ENCODE data around the gene COL1A2. TPM values are rescaled to one million over a fixed set of nuclear protein-coding genes. Genes with fewer than 3 reads are reported as not detected.

The COL1A2 gene
- polyA plus RNA-seq, 6 donors from 2014 or later, result 0.41 TPM; not detected in 5

DNA sequence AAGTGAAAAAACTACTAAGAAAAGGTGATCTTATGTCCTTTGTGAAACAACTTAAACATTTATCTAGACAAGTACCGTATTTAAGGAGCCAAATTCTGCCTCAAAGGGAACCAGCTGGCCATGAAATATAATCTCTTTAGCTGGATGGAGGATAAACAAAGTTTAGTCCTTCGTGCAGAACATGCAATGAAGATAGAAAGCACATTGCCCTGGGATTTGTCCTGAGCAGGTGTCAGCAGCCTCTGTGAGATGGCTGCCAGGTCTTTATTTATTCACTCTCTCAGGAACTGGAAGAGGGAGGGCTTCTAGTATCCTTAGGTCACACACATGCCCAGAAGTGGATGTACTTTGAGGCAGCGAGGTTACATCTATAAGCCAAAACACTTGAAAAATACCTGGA, 57.5 kb downstream of the COL1A2 start:
- H3K27ac Mint-ChIP-seq, result no peak overlapping the region
- H3K36me3 Mint-ChIP-seq, result no peaks in the 10 kb centered on the region
- no peaks in the 10 kb centered on the region for H3K9me3 Mint-ChIP-seq
- DNase-seq (no peak), ATAC-seq (ENCODE audit: low read depth in 2 of 2) (no peak)
- no peak overlapping the region for H3K4me3 Mint-ChIP-seq
- H3K4me1 Mint-ChIP-seq, result no peaks in the 10 kb centered on the region
- peaks cover 0 to 9% (median 8%) of the 10 kb centered on the region in 3 donors for H3K27me3 Mint-ChIP-seq

DNA sequence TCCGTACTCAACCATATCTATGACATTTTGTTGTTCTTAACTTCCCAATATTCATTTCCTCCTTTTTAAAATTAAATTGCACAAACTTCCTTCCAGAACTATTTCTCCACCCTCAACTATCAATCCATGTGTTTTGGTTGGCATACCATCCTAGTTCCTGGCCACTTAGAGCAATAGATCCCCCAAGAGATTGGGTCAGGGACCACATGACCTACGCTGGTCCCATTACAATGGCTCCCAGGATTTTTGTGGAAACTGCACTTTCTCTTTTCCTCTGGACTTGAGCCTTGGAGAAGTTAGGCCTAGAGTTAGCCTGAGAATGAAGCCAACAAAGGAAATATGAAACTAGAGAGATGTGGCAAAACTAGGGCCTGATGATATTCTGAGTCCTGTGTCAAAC, 59.2 kb downstream of the COL1A2 start:
- Mint-ChIP-seq H3K4me1 (no peaks in the 10 kb centered on the region), H3K27me3 (peaks cover 0 to 9% (median 8%) of the 10 kb centered on the region in 3 donors), H3K27ac (no peak overlapping the region), H3K36me3 (no peaks in the 10 kb centered on the region), H3K4me3 (no peak overlapping the region), H3K9me3 (no peaks in the 10 kb centered on the region)
- ATAC-seq (ENCODE audit: low read depth in 2 of 2) (no peak), DNase-seq (no peak)

DNA sequence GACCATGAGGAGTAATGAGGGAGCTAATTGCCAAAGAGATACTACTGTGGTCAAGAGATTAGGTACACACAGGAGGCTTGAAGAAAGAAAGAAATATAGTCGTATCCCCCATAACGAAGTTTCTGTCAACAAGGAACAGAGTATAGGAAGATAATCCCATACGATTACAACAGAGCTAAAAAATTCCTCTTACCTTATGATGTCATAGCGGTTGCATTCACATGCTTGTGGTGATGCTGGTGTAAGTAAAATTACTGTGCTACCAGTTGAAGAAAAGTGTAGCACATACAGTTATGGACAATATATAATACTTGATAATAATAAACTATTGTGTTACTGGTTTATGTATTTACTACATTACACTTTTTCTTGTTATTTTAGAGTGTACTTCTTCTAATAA, 63.3 kb downstream of the COL1A2 start:
- no peak overlapping the region for H3K4me3 Mint-ChIP-seq
- no peak for ATAC-seq (ENCODE audit: low read depth in 2 of 2)
- no peak overlapping the region for H3K27ac Mint-ChIP-seq
- no peaks in the 10 kb centered on the region for H3K36me3 Mint-ChIP-seq
- H3K27me3 Mint-ChIP-seq, result peaks cover 0 to under 1% (median 0%) of the 10 kb centered on the region in 3 donors
- no peaks in the 10 kb centered on the region for H3K4me1 Mint-ChIP-seq
- no peak for DNase-seq
- no peaks in the 10 kb centered on the region for H3K9me3 Mint-ChIP-seq

DNA sequence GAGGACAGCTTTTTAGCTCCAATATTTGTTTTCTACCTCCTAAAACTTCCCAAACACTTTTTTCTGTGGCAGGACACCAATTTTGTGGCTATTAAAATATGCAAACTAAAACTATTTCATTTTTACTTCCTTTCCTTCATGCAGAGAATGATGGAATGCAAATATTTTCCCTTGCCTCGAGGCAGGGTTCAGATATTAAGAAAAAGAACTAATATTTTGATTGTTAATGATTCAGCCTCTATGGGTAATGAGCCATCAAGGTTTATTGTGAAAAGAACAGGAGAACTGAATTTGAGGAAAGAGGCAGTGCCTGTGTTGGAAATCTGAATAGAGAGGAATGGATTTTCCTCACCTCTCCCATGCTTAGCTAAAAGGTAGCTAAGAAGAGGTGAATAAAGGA, 71.8 kb downstream of the COL1A2 start:
- Mint-ChIP-seq H3K27ac (no peak overlapping the region), H3K27me3 (peaks cover 0 to 13% (median 9%) of the 10 kb centered on the region in 3 donors), H3K9me3 (peaks cover 0 to 8% (median 6%) of the 10 kb centered on the region in 7 donors), H3K36me3 (no peaks in the 10 kb centered on the region), H3K4me1 (no peaks in the 10 kb centered on the region), H3K4me3 (no peak overlapping the region)
- DNase-seq, result no peak
- ATAC-seq (ENCODE audit: low read depth in 2 of 2), result no peak

DNA sequence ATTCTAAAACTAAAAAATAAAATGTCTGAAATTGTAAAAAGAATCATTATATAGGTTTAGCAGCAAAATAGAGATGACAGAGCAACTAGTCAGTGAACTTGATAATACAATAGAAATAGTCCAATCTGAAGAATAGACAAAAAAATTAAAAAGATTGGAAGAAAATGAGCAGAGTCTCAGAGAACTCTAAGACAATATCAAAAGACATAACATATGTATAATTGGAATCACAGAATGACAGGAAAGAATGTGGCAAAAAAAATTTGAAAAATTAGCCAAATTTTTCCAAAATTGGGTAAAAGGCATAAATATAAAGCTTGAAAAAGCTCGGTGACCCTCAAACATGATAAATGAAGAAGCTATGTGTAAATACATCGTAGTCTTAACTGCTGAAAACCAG, 76.9 kb downstream of the COL1A2 start:
- ATAC-seq (ENCODE audit: low read depth in 2 of 2) (no peak), DNase-seq (no peak)
- Mint-ChIP-seq H3K9me3 (peaks cover 0 to 15% (median 8%) of the 10 kb centered on the region in 7 donors), H3K4me1 (no peaks in the 10 kb centered on the region), H3K27ac (no peak overlapping the region), H3K4me3 (no peak overlapping the region), H3K36me3 (no peaks in the 10 kb centered on the region), H3K27me3 (peaks cover 9 to 20% (median 14%) of the 10 kb centered on the region in 3 donors)

DNA sequence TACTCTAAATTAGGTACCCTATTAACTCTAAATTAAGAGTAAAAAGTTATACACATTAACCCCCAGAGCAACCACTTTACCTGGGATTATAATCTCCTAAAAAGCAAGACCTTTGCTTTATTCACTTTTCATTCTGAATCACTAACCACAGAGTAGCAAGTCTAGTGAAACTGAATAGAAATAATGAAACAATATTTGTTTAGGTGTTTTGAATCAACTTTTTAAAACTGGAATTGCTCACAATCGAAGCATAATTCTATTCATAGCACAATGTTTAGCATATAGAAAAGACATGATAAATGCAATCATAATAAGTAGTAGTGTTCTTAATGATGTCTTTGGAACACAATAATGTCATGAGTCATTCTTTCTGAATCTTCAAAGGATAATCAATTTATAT, 77.9 kb downstream of the COL1A2 start:
- Mint-ChIP-seq H3K27ac (no peak overlapping the region), H3K27me3 (peaks cover 9 to 16% (median 14%) of the 10 kb centered on the region in 3 donors), H3K36me3 (no peaks in the 10 kb centered on the region), H3K9me3 (peaks cover 0 to 15% (median 8%) of the 10 kb centered on the region in 7 donors), H3K4me3 (no peak overlapping the region), H3K4me1 (no peaks in the 10 kb centered on the region)
- DNase-seq, result no peak
- ATAC-seq (ENCODE audit: low read depth in 2 of 2), result no peak

DNA sequence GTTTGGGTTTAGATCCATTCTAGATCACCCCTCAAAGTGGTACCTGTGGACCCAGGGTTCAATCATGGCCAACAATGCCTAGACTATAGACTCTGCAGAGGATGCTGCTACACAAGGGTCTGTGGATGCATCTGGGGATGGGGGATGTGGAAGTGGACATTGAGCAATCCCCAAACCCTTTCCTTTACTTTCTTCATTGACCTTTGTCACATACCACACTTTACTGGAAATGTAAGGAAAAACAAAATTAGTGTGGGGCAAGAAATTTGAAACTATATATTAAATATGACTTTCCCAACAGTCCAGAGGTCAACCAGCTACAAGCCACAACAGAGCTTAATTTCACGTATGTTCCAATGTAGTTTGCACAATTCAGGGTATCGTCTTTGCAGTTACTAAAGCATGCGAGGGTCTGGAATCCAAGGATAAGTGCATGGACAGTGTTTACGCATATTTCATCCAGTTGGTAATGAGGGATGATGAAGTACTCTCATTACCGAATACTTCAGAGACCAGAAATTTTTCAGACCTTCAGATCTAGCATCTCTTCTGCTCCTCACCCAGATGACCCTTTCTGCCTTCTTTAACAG, 81.7 kb downstream of the COL1A2 start:
- DNase-seq, result no peak
- H3K9me3 Mint-ChIP-seq, result peaks cover 0 to 9% (median 6%) of the 10 kb centered on the region in 7 donors
- H3K4me1 Mint-ChIP-seq, result no peaks in the 10 kb centered on the region
- peaks cover 6 to 31% (median 12%) of the 10 kb centered on the region in 3 donors for H3K27me3 Mint-ChIP-seq
- no peak overlapping the region for H3K4me3 Mint-ChIP-seq
- no peak overlapping the region for H3K27ac Mint-ChIP-seq
- no peak for ATAC-seq (ENCODE audit: low read depth in 2 of 2)
- no peaks in the 10 kb centered on the region for H3K36me3 Mint-ChIP-seq

DNA sequence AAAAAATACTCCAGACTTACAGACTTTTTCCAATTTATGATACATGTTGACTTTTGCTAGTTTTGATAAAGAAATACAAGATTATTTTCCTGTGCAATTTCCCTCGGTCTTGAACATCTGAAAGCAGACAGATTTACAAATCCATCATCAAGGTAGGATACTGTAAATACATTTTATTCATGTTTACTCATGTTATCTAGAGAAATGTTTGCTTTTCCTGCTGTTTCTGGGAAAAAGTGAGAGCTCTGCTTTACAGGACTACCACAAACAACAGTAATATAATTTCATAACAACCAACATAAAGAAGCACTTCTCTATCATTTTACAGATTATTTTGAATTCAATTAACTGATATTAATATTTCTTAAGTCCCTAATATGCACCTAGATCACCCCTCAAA, 83.2 kb downstream of the COL1A2 start:
- Mint-ChIP-seq H3K9me3 (peaks cover 0 to 2% (median 0%) of the 10 kb centered on the region in 7 donors), H3K27ac (no peak overlapping the region), H3K4me1 (no peaks in the 10 kb centered on the region), H3K36me3 (no peaks in the 10 kb centered on the region), H3K27me3 (peaks cover 6 to 31% (median 12%) of the 10 kb centered on the region in 3 donors), H3K4me3 (no peak overlapping the region)
- no peak for ATAC-seq (ENCODE audit: low read depth in 2 of 2)
- DNase-seq, result no peak

DNA sequence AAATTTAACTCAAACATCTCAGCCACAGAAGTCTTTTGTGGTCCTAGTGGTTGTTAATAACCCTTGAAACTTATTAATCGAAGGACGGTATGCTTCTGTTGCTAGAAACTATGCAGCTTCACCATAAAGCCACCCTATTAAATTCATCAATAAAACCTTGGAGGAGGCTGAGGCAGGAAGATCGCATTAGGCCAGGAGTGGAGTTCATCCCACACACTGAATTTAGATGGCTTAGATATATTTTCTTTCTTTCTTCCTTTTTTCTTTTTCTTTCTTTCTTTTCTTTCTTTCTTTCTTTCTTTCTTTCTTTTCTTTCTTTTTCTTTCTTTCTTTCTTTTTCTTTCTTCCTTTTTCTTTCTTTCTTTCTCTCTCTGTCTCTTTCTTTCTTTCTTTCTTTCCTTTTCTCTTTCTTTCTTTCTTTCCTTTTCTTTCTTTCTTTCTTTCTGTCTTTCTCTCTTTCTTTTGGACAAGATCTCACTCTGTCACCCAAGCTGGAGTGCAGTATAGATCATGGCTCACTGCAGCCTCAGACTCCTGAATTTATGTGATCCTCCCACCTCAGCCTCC, 84.0 kb downstream of the COL1A2 start:
- DNase-seq (no peak), ATAC-seq (ENCODE audit: low read depth in 2 of 2) (no peak)
- H3K4me3 Mint-ChIP-seq, result no peak overlapping the region
- peaks cover 8 to 34% (median 12%) of the 10 kb centered on the region in 3 donors for H3K27me3 Mint-ChIP-seq
- peaks cover 0 to 2% (median 0%) of the 10 kb centered on the region in 7 donors for H3K9me3 Mint-ChIP-seq
- H3K4me1 Mint-ChIP-seq, result no peaks in the 10 kb centered on the region
- H3K36me3 Mint-ChIP-seq, result no peaks in the 10 kb centered on the region
- no peak overlapping the region for H3K27ac Mint-ChIP-seq

Other genes with a start within 250 kb of the COL1A2 start
- 10 to 100 TPM; 12.7 to 18.4 (median 14.8) TPM for gene CASD1, start 114.9 kb downstream of the COL1A2 start, polyA plus RNA-seq (ENCODE audit: low read depth in 6 of 6)

Measured in naive B cell (primary cell).